H1 (cell line): Measurements from ENCODE around the gene FBXW8. TPM values are rescaled to one million over a fixed set of nuclear protein-coding genes. Genes with fewer than 3 reads are reported as not detected.

Experiments
- CTCF ChIA-PET: fragments of 300-600 bp; sonication (Branson Sonifier 250); formaldehyde crosslinking; loops from one replicate; lab custom pipeline; 2021; ENCODE audit not compliant: partially characterized antibody; lab: Charles Lee
- POLR2A ChIA-PET: fragments of 300-600 bp; sonication (Branson Sonifier 250); formaldehyde crosslinking; loops from one replicate; lab custom pipeline; 2021; ENCODE audit warnings: inconsistent platforms; ENCODE audit not compliant: partially characterized antibody; lab: Charles Lee
- DNase-seq, 2 experiments: peaks; one replicate each; pipeline versions ENCODE4 v3.0.0 to v3.0.0-alpha.2; 2010 to 2022; ENCODE audit warnings: low spot score in 2 of 2, low read depth in 1 of 2, mixed read lengths in 1 of 2
- FAIRE-seq: peaks from 2 replicates; lab custom pipeline; 2011; peaks lifted over from hg19 to GRCh38; lab: Jason Lieb, UNC
- H2AFZ ChIP-seq: 2 replicates; pipeline ENCODE4 v1.8.1; 2012; ENCODE audit warnings: low read length, inconsistent platforms
- H2AK5ac ChIP-seq: 2 replicates; pipeline ENCODE4 v1.6.1; 2013; ENCODE audit warnings: low read depth, low read length
- H2BK120ac ChIP-seq: replicated peaks from 2 replicates; pipeline ENCODE3; 2013; ENCODE audit warnings: low read depth, low read length, inconsistent platforms
- H2BK12ac ChIP-seq: 2 replicates; pipeline ENCODE4 v1.6.1; 2013; ENCODE audit warnings: low read depth, low read length
- H2BK15ac ChIP-seq: 2 replicates; pipeline ENCODE4 v1.6.1; 2013; ENCODE audit warnings: low read length
- H2BK20ac ChIP-seq: 2 replicates; pipeline ENCODE4 v1.6.1; 2013; ENCODE audit warnings: low read length
- H2BK5ac ChIP-seq: 2 replicates; pipeline ENCODE4 v1.6.1; 2013; ENCODE audit warnings: low read depth, low read length
- H3K14ac ChIP-seq: 2 replicates; pipeline ENCODE4 v1.6.1; 2013; ENCODE audit warnings: inconsistent platforms; ENCODE audit not compliant: insufficient read length
- H3K18ac ChIP-seq: 2 replicates; pipeline ENCODE4 v1.6.1; 2013; ENCODE audit warnings: low read length; ENCODE audit errors: extremely low read depth
- H3K23ac ChIP-seq: 2 replicates; pipeline ENCODE4 v1.6.1; 2013; ENCODE audit warnings: inconsistent platforms; ENCODE audit not compliant: insufficient read length
- H3K23me2 ChIP-seq: 2 replicates; pipeline ENCODE4 v1.6.1; 2013; ENCODE audit warnings: low read depth, low read length
- H3K27ac ChIP-seq: 2 replicates; pipeline ENCODE4 v1.6.1; 2011; ENCODE audit warnings: low read depth, low read length, inconsistent platforms
- H3K27me3 ChIP-seq, 4 experiments: replicated peaks in 1 of 4; 1 replicate in 1 of 4; 2 replicates in 3 of 4; pipeline versions ENCODE4 v1.6.1 to v1.8.1; 2011 to 2013; ENCODE audit warnings: low read length in 3 of 4, mild to moderate bottlenecking in 3 of 4, inconsistent platforms in 2 of 4, mixed read lengths in 2 of 4, moderate library complexity in 1 of 4; ENCODE audit not compliant: control insufficient read depth in 3 of 4, insufficient read depth in 3 of 4; ENCODE audit errors: extremely low read depth in 1 of 4
- H3K36me3 ChIP-seq, 4 experiments: 2 replicates each; pipeline versions ENCODE4 v1.6.1 to v1.8.1; 2011 to 2013; ENCODE audit warnings: mild to moderate bottlenecking in 4 of 4, low read length in 3 of 4, moderate library complexity in 2 of 4, control low read depth in 1 of 4, inconsistent platforms in 1 of 4; ENCODE audit not compliant: insufficient read depth in 4 of 4, control insufficient read depth in 2 of 4
- H3K4ac ChIP-seq: replicated peaks from 2 replicates; pipeline ENCODE3; 2013; ENCODE audit warnings: low read length, low read depth, mixed read lengths, inconsistent platforms; ENCODE audit not compliant: insufficient read length
- H3K4me1 ChIP-seq, 4 experiments: replicated peaks in 1 of 4; 1 replicate in 1 of 4; 2 replicates in 3 of 4; pipeline versions ENCODE4 v1.6.1 to v1.8.1; 2011 to 2013; ENCODE audit warnings: low read length in 3 of 4, inconsistent platforms in 2 of 4, mixed read lengths in 1 of 4; ENCODE audit not compliant: insufficient read depth in 4 of 4, control insufficient read depth in 3 of 4
- H3K4me2 ChIP-seq, 2 experiments: 2 replicates each; pipeline versions ENCODE4 v1.6.1 to v1.8.1; 2011 to 2013; ENCODE audit warnings: low read depth in 2 of 2, low read length in 2 of 2, control low read depth in 1 of 2, inconsistent platforms in 1 of 2, mild to moderate bottlenecking in 1 of 2; ENCODE audit not compliant: insufficient read depth in 1 of 2
- H3K4me3 ChIP-seq, 4 experiments: fragments of 200-600, 300-600 bp in 1 of 4; sonication (generic), shearing (Covaris generic), sonication (Bioruptor Twin) in 1 of 4; 2 replicates each; pipeline versions ENCODE4 v1.5.1 to v1.8.1; 2011 to 2016; ENCODE audit warnings: low read length in 4 of 4, low read depth in 3 of 4, control low read depth in 2 of 4, inconsistent platforms in 2 of 4, mild to moderate bottlenecking in 2 of 4, mixed read lengths in 1 of 4, moderate library complexity in 1 of 4; ENCODE audit not compliant: insufficient read depth in 2 of 4; ENCODE audit errors: extremely low read depth in 1 of 4
- H3K56ac ChIP-seq: replicated peaks from 2 replicates; pipeline ENCODE3; 2013; ENCODE audit warnings: low read depth, mild to moderate bottlenecking, mixed read lengths, low read length, inconsistent platforms; ENCODE audit not compliant: insufficient read length
- H3K79me1 ChIP-seq: 2 replicates; pipeline ENCODE4 v1.6.1; 2013; ENCODE audit warnings: low read depth, low read length, control low read depth
- H3K79me2 ChIP-seq, 2 experiments: 2 replicates each; pipeline versions ENCODE4 v1.6.1 to v1.8.1; 2012 to 2013; ENCODE audit warnings: low read length in 2 of 2, mild to moderate bottlenecking in 2 of 2, inconsistent platforms in 1 of 2; ENCODE audit not compliant: insufficient read depth in 2 of 2, control insufficient read depth in 1 of 2
- H3K9ac ChIP-seq, 4 experiments: replicated peaks in 1 of 4; 1 replicate in 1 of 4; 2 replicates in 3 of 4; pipeline versions ENCODE4 v1.6.1 to v1.8.1; 2011 to 2013; ENCODE audit warnings: low read depth in 3 of 4, low read length in 3 of 4, control low read depth in 2 of 4, mild to moderate bottlenecking in 2 of 4, moderate library complexity in 2 of 4, inconsistent platforms in 1 of 4; ENCODE audit errors: extremely low read depth in 1 of 4
- H3K9me3 ChIP-seq, 2 experiments: 2 replicates each; pipeline versions ENCODE4 v1.6.1 to v1.8.1; 2012 to 2013; ENCODE audit warnings: mild to moderate bottlenecking in 2 of 2, moderate library complexity in 2 of 2, control low read depth in 1 of 2, inconsistent platforms in 1 of 2, low read depth in 1 of 2, low read length in 1 of 2, mixed read lengths in 1 of 2; ENCODE audit not compliant: insufficient read depth in 2 of 2
- H4K20me1 ChIP-seq, 2 experiments: replicated peaks in 1 of 2; 2 replicates each; pipeline versions ENCODE3 to v1.8.1; 2011 to 2013; ENCODE audit warnings: inconsistent platforms in 2 of 2, low read length in 2 of 2, mild to moderate bottlenecking in 1 of 2; ENCODE audit not compliant: insufficient read depth in 2 of 2, control insufficient read depth in 1 of 2
- H4K5ac ChIP-seq: 2 replicates; pipeline ENCODE4 v1.6.1; 2013; ENCODE audit warnings: low read length, low read depth, mixed read lengths, inconsistent platforms; ENCODE audit not compliant: insufficient read length
- H4K8ac ChIP-seq: 2 replicates; pipeline ENCODE4 v1.8.0; 2013; ENCODE audit warnings: mild to moderate bottlenecking, moderate library complexity, low read length, inconsistent platforms; ENCODE audit not compliant: insufficient read depth; ENCODE audit errors: extremely low read depth
- H4K91ac ChIP-seq: replicated peaks from 2 replicates; pipeline ENCODE3; 2013; ENCODE audit warnings: low read length, mixed read lengths, inconsistent platforms; ENCODE audit not compliant: insufficient read length
- KDM1A ChIP-seq: fragments of 200-600, 300-600 bp; sonication (generic); IDR thresholded peaks from 2 replicates; pipeline ENCODE4 v1.7.1; 2016; ENCODE audit warnings: mild to moderate bottlenecking, low read length, borderline replicate concordance
- KDM5A ChIP-seq: fragments of 200-600 bp; IDR thresholded peaks from 2 replicates; pipeline ENCODE4 v1.7.1; 2012; ENCODE audit warnings: mild to moderate bottlenecking, low read length, inconsistent platforms, mixed read lengths
- SIX5 ChIP-seq: IDR thresholded peaks from 2 replicates; pipeline ENCODE4 v1.6.1; 2011; ENCODE audit warnings: mild to moderate bottlenecking, low read depth, low read length
- TBP ChIP-seq: IDR thresholded peaks from 2 replicates; pipeline ENCODE4 v1.6.1; 2011; ENCODE audit warnings: low read depth, low read length, improper control_type of control experiment
- WGBS, 2 experiments: shearing (Covaris generic) in 1 of 2; methylation state at CpG; one replicate each; pipeline versions ENCODE4 v1.1.6 to v1.1.7; 2013 to 2015; ENCODE audit warnings: low lambda C conversion rate in 2 of 2, mixed read lengths in 2 of 2, inconsistent platforms in 1 of 2, low coverage in 1 of 2, missing lambda C conversion rate in 1 of 2; ENCODE audit not compliant: insufficient replicate concordance in 2 of 2, insufficient coverage in 1 of 2, insufficient read length in 1 of 2; ENCODE audit errors: extremely low coverage in 1 of 2, missing lambda C conversion rate in 1 of 2; 5-methylcytosine and 5-hydroxymethylcytosine counted together
- polyA plus RNA-seq, 7 experiments: library from polyadenylated mRNA; depleted of rRNA in 3 of 7; stranded (reverse) in 5 of 7; unstranded in 2 of 7; fragments of >200 nt in 5 of 7; fragments of 200-250 nt in 2 of 7; gene quantifications; 1 replicate in 5 of 7; 2 replicates in 1 of 7; 4 replicates in 1 of 7; pipeline versions ENCODE4 v1.2.1 to v1.2.3, GENCODE V29; 2011 to 2013; ENCODE audit warnings: missing spikeins in 2 of 7, mixed read lengths in 2 of 7
- total RNA-seq: library from RNA; stranded (reverse); fragmentation: NEBNext Ultra II Directional; extraction: Animal tissue kit (Norgen Biotek cat#: 25700); gene quantifications from 2 replicates; pipeline ENCODE4 v1.2.1, GENCODE V29; 2021

The FBXW8 gene
- total and polyA plus RNA-seq, 2 of the 8 experiments (the other 6 are each of a cell fraction or from before 2014, with no cell fraction given) = 15.8 to 16.0 TPM

GRCh38 chr12:116890330-116890729, 20.4 kb upstream of the FBXW8 start:
- Histone ChIP-seq H4K5ac (no peak overlapping the region), H3K79me1 (no peaks in the 10 kb centered on the region), H3K27ac (no peak overlapping the region), H4K8ac (no peak overlapping the region), H3K56ac (no peak overlapping the region), H3K4me1 (no peaks in the 10 kb centered on the region), H3K36me3 (no peaks in the 10 kb centered on the region), H3K4me2 (no peak overlapping the region), H3K4me3 (no peak overlapping the region), H3K23me2 (no peaks in the 10 kb centered on the region), H2BK5ac (no peak overlapping the region), H4K20me1 (no peaks in the 10 kb centered on the region), H3K27me3 (no peaks in the 10 kb centered on the region), H4K91ac (no peak overlapping the region), H3K18ac (no peak overlapping the region), H3K79me2 (no peaks in the 10 kb centered on the region), H3K4ac (no peak overlapping the region), H2BK20ac (no peak overlapping the region), H2BK12ac (no peak overlapping the region), H3K9ac (no peak overlapping the region), H3K23ac (no peak overlapping the region), H3K14ac (no peak overlapping the region), H2BK15ac (no peak overlapping the region), H2BK120ac (no peak overlapping the region), H3K9me3 (no peaks in the 10 kb centered on the region; a peak in 1 of 4 replicates), H2AK5ac (no peak overlapping the region), H2AFZ (no peak overlapping the region)
- FAIRE-seq (no peak), DNase-seq (no peak)
- CTCF ChIA-PET = interaction anchor here (1.2 to 2.5 kb wide), 2 partner anchors 10 to 27 kb away, joined by 3 to 6 read pairs; no protein-coding TSS in a partner anchor
- no peak for TF ChIP-seq SIX5
- no peak for TF ChIP-seq KDM5A
- peak; percentile 76; the same call in 1 of the 2 replicates for TF ChIP-seq KDM1A
- TF ChIP-seq TBP = no peak
- 89% methylated on average over 2 of the region's 2 CpGs; no CpG with 5 or more reads in 1 of the 2 experiments for WGBS, 2 experiments
- POLR2A ChIA-PET = no interaction called here
